ENCODE data around the gene BARX2. TPM values are rescaled to one million over a fixed set of nuclear protein-coding genes. Genes with fewer than 3 reads are reported as not detected.

BARX2 gene
- total and polyA plus RNA-seq, 2 donors (not counting 3 experiments of a cell fraction or from before 2014, with no cell fraction given), result not detected

GRCh38 chr11:129436573-129436972, 60.9 kb downstream of the BARX2 start:
- Histone ChIP-seq H3K4me3 (replicated peaks in 1 of 3; ENCODE audit: insufficient read depth in 1 of 3, low read depth in 1 of 3, low read length in 3 of 3) (no peak overlapping the region), H3K79me2 (ENCODE audit: control insufficient read depth, insufficient read depth, low read length) (no peaks in the 10 kb centered on the region), H3K9me3 (replicated peaks; ENCODE audit: control insufficient read depth, insufficient read depth, low read length) (no peaks in the 10 kb centered on the region), H3K36me3 (ENCODE audit: control insufficient read depth in 2 of 2, extremely low read depth in 1 of 2, insufficient read depth in 2 of 2, low read length in 2 of 2) (no peaks in the 10 kb centered on the region), H3K9ac (replicated peaks; ENCODE audit: extremely low read depth, insufficient read depth, low read length) (no peak overlapping the region), H3K9me1 (replicated peaks; ENCODE audit: control insufficient read depth, extremely low read depth, insufficient read depth, low read length) (no peaks in the 10 kb centered on the region), H3K4me1 (ENCODE audit: control insufficient read depth, extremely low read depth, insufficient read depth, low read length) (no peaks in the 10 kb centered on the region), H3K4me2 (ENCODE audit: insufficient read depth, low read length) (no peak overlapping the region), H4K20me1 (replicated peaks; ENCODE audit: control insufficient read depth, extremely low read depth, insufficient read depth, low read length) (no peaks in the 10 kb centered on the region), H2AFZ (ENCODE audit: low read depth, low read length) (no peak overlapping the region), H3K27me3 (ENCODE audit: control insufficient read depth in 2 of 2, insufficient read depth in 2 of 2, low read length in 2 of 2) (no peaks in the 10 kb centered on the region), H3K27ac (ENCODE audit: insufficient read depth, low read depth, low read length) (no peak overlapping the region)
- no peak for FAIRE-seq
- DNase-seq (ENCODE audit: low read depth, low spot score), result no peak
- ChIA-PET CTCF (no interaction called here), POLR2A (no interaction called here)
- no TSS peak for BruUV-seq (replicated peaks)
- no peak for TF ChIP-seq CTCF (IDR thresholded peaks at IDR 0.05; ENCODE audit: extremely low read depth in 1 of 2, insufficient read depth in 1 of 2, low read depth in 1 of 2, low read length in 2 of 2)
- no peak for TF ChIP-seq JUN (IDR thresholded peaks at IDR 0.05; ENCODE audit: borderline replicate concordance, insufficient read depth, insufficient read length, low read depth)
- TF ChIP-seq MYC (IDR thresholded peaks at IDR 0.05; ENCODE audit: low read depth, low read length), result no peak
- no peak for TF ChIP-seq POLR2A (IDR thresholded peaks at IDR 0.05; ENCODE audit: low read depth, low read length)
- no peak for TF ChIP-seq FOS (IDR thresholded peaks at IDR 0.05; ENCODE audit: borderline replicate concordance, insufficient read depth, low read length)
- TF ChIP-seq GATA2 (IDR thresholded peaks at IDR 0.05; ENCODE audit: insufficient read depth, insufficient read length, low read depth, low read length), result no peak
- TF ChIP-seq POLR2AphosphoS5 (IDR thresholded peaks at IDR 0.05; ENCODE audit: insufficient read depth, low read depth, low read length), result no peak
- TF ChIP-seq, protein P1, sequence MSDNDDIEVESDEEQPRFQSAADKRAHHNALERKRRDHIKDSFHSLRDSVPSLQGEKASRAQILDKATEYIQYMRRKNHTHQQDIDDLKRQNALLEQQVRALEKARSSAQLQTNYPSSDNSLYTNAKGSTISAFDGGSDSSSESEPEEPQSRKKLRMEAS (IDR thresholded peaks at IDR 0.05; ENCODE audit: insufficient read depth, insufficient read length), result no peak
- TF ChIP-seq EZH2 (IDR thresholded peaks at IDR 0.05; ENCODE audit: borderline replicate concordance, low read depth, low read length, severe bottlenecking), result no peak
- intact Hi-C loops (cut with micrococcal nuclease), result no loop called here
- dilution Hi-C loops (cut with MboI; ENCODE audit: extremely low pct_ligation_motif_present, low sequenced_read_pairs), result no loop called here

All from endothelial cell of umbilical vein (primary cell).